Keratinocyte (primary cell): Measurements from ENCODE around the gene TNFSF9. TPM values are rescaled to one million over a fixed set of nuclear protein-coding genes. Genes with fewer than 3 reads are reported as not detected.
A peak's percentile ranks its signal among the peaks of the same experiment; 100 is the strongest.
"Not testable (repeated sequence)": the region's sequence is repeated elsewhere in the genome, so short reads cannot be mapped to it uniquely, and the experiment has no call there.

Experiments
- DNase-seq: peaks from one replicate; pipeline ENCODE4 v3.0.0-alpha.2; 2011; ENCODE audit warnings: low read depth, missing footprints, low spot score
- FAIRE-seq: peaks from 2 replicates; lab custom pipeline; 2011; peaks lifted over from hg19 to GRCh38; lab: Jason Lieb, UNC
- H2AFZ ChIP-seq: 2 replicates; pipeline ENCODE4 v1.6.0; 2012; ENCODE audit warnings: low read length, control low read depth, inconsistent platforms; ENCODE audit not compliant: control insufficient read depth
- H3K27ac ChIP-seq: 2 replicates; pipeline ENCODE4 v1.5.1; 2011; ENCODE audit warnings: low read length; ENCODE audit not compliant: control insufficient read depth, insufficient read depth
- H3K27me3 ChIP-seq: 3 replicates; pipeline ENCODE4 v1.6.0; 2011; ENCODE audit warnings: low read length; ENCODE audit not compliant: control insufficient read depth, insufficient read depth; ENCODE audit errors: extremely low read depth
- H3K36me3 ChIP-seq, 2 experiments: 2 replicates in 1 of 2; 3 replicates in 1 of 2; pipeline ENCODE4 v1.5.1; 2011; ENCODE audit warnings: low read length in 2 of 2, mild to moderate bottlenecking in 1 of 2; ENCODE audit not compliant: control insufficient read depth in 2 of 2, insufficient read depth in 2 of 2; ENCODE audit errors: extremely low read depth in 1 of 2
- H3K4me1 ChIP-seq: 3 replicates; pipeline ENCODE4 v1.5.1; 2011; ENCODE audit warnings: low read length; ENCODE audit not compliant: control insufficient read depth, insufficient read depth; ENCODE audit errors: extremely low read depth
- H3K4me2 ChIP-seq: 3 replicates; pipeline ENCODE4 v1.6.0; 2011; ENCODE audit warnings: low read depth, low read length; ENCODE audit not compliant: control insufficient read depth, insufficient read depth; ENCODE audit errors: extremely low read depth
- H3K4me3 ChIP-seq, 3 experiments: fragments of 200-600 bp in 1 of 3; sonication (generic) in 1 of 3; 2 replicates in 2 of 3; 3 replicates in 1 of 3; pipeline ENCODE4 v1.5.1; 2011 to 2016; ENCODE audit warnings: low read length in 3 of 3, mild to moderate bottlenecking in 3 of 3, control low read depth in 2 of 3, inconsistent platforms in 1 of 3, low read depth in 1 of 3, mixed read lengths in 1 of 3, mixed run types in 1 of 3, moderate library complexity in 1 of 3; ENCODE audit not compliant: control insufficient read depth in 2 of 3, insufficient read depth in 2 of 3; ENCODE audit errors: extremely low read depth in 1 of 3
- H3K79me2 ChIP-seq: 2 replicates; pipeline ENCODE4 v1.6.0; 2012; ENCODE audit warnings: low read length; ENCODE audit not compliant: control insufficient read depth, insufficient read depth
- H3K9ac ChIP-seq: 3 replicates; pipeline ENCODE4 v1.6.0; 2011; ENCODE audit warnings: low read length; ENCODE audit not compliant: control insufficient read depth, insufficient read depth; ENCODE audit errors: extremely low read depth
- H3K9me1 ChIP-seq: 3 replicates; pipeline ENCODE4 v1.6.0; 2011; ENCODE audit warnings: low read length; ENCODE audit not compliant: control insufficient read depth, insufficient read depth; ENCODE audit errors: extremely low read depth
- H3K9me3 ChIP-seq: 2 replicates; pipeline ENCODE4 v1.5.1; 2012; ENCODE audit warnings: low read depth, low read length; ENCODE audit not compliant: control insufficient read depth
- H4K20me1 ChIP-seq: 3 replicates; pipeline ENCODE4 v1.6.0; 2011; ENCODE audit warnings: low read length; ENCODE audit not compliant: control insufficient read depth, insufficient read depth; ENCODE audit errors: extremely low read depth
- CTCF ChIP-seq, 3 experiments: IDR thresholded peaks in 1 of 3; conservative IDR thresholded peaks in 1 of 3; optimal IDR thresholded peaks in 1 of 3; 2 replicates in 2 of 3; 3 replicates in 1 of 3; pipeline versions ENCODE3 to v1.5.1; 2011; ENCODE audit warnings: low read length in 3 of 3, mild to moderate bottlenecking in 3 of 3, moderate library complexity in 2 of 3, control low read depth in 1 of 3, inconsistent platforms in 1 of 3; ENCODE audit not compliant: insufficient read depth in 2 of 3; ENCODE audit errors: extremely low read depth in 1 of 3
- EZH2 ChIP-seq: IDR thresholded peaks from one replicate; pipeline ENCODE4 v1.6.1; 2012; ENCODE audit warnings: inconsistent platforms, mild to moderate bottlenecking, low read length, moderate library complexity
- dilution Hi-C: fragments of 300-500 bp; cut with MboI; formaldehyde crosslinking; loops from one replicate; pipeline ENCODE4 v1.7.0; 2020; ENCODE audit warnings: low sequenced_read_pairs; ENCODE audit not compliant: extremely low pct_ligation_motif_present
- polyA plus RNA-seq, 5 experiments: library from polyadenylated mRNA; depleted of rRNA in 3 of 5; stranded (reverse) in 3 of 5; stranded (forward) in 1 of 5; unstranded in 1 of 5; fragments of >200 nt; gene quantifications; 1 replicate in 1 of 5; 2 replicates in 3 of 5; 3 replicates in 1 of 5; pipeline versions ENCODE4 v1.2.1 to v1.2.3, GENCODE V29; 2011 to 2012; ENCODE audit warnings: missing spikeins in 2 of 5, low read depth in 1 of 5, low replicate concordance in 1 of 5

TNFSF9 gene
- polyA plus RNA-seq, 1 donor (not counting 4 experiments of a cell fraction or from before 2014, with no cell fraction given), result 12.3 TPM

GRCh38 chr19:6579450-6580178, 48.8 kb downstream of the TNFSF9 start:
- H3K27me3 ChIP-seq, result no peaks in the 10 kb centered on the region
- no peaks in the 10 kb centered on the region for H3K36me3 ChIP-seq
- no peaks in the 10 kb centered on the region for H3K79me2 ChIP-seq
- DNase-seq, result no peak
- no peaks in the 10 kb centered on the region for H4K20me1 ChIP-seq
- H3K9me3 ChIP-seq, result no peaks in the 10 kb centered on the region
- dilution Hi-C loops, result no loop called here
- FAIRE-seq, result no peak
- no peak overlapping the region for H3K27ac ChIP-seq
- no peak for TF ChIP-seq EZH2
- TF ChIP-seq CTCF (optimal IDR thresholded peaks at IDR 0.05 in 1 of 3, IDR thresholded peaks at IDR 0.05 in 1 of 3, conservative IDR thresholded peaks at IDR 0.05 in 1 of 3; ENCODE audit: extremely low read depth in 1 of 3, insufficient read depth in 2 of 3, low read length in 3 of 3), result no peak
- no peak overlapping the region for H3K9ac ChIP-seq
- no peaks in the 10 kb centered on the region for H3K9me1 ChIP-seq
- no peak overlapping the region for H3K4me3 ChIP-seq
- H3K4me2 ChIP-seq, result no peak overlapping the region
- no peak overlapping the region for H2AFZ ChIP-seq
- peaks cover 20% of the 10 kb centered on the region for H3K4me1 ChIP-seq

- peaks cover 20% of the 10 kb centered on the region for H3K4me1 ChIP-seq
- no peak for TF ChIP-seq CTCF (optimal IDR thresholded peaks at IDR 0.05 in 1 of 3, IDR thresholded peaks at IDR 0.05 in 1 of 3, conservative IDR thresholded peaks at IDR 0.05 in 1 of 3; ENCODE audit: extremely low read depth in 1 of 3, insufficient read depth in 2 of 3, low read length in 3 of 3)
- H3K79me2 ChIP-seq, result no peaks in the 10 kb centered on the region
- FAIRE-seq (no peak), DNase-seq (no peak)
- no peak overlapping the region for H3K27ac ChIP-seq
- no peaks in the 10 kb centered on the region for H3K9me3 ChIP-seq
- dilution Hi-C loops, result no loop called here
- H3K4me2 ChIP-seq, result no peak overlapping the region
- no peaks in the 10 kb centered on the region for H3K27me3 ChIP-seq
- no peaks in the 10 kb centered on the region for H3K9me1 ChIP-seq
- H3K36me3 ChIP-seq, result no peaks in the 10 kb centered on the region
- no peak overlapping the region for H3K9ac ChIP-seq
- no peak overlapping the region for H3K4me3 ChIP-seq
- H4K20me1 ChIP-seq, result no peaks in the 10 kb centered on the region
- no peak overlapping the region for H2AFZ ChIP-seq
Observed at GRCh38 chr19:6580313-6580712, 49.5 kb downstream of the TNFSF9 start.

GRCh38 chr19:6582515-6583484, 52.0 kb downstream of the TNFSF9 start:
- H4K20me1 ChIP-seq, H3K4me2 ChIP-seq, H3K27ac ChIP-seq, H3K4me1 ChIP-seq, H3K9me1 ChIP-seq, H3K79me2 ChIP-seq, dilution Hi-C loops, H3K36me3 ChIP-seq, H3K4me3 ChIP-seq, DNase-seq, H3K9me3 ChIP-seq, H3K9ac ChIP-seq, H2AFZ ChIP-seq: not testable (repeated sequence)
- peak; percentile 59 for FAIRE-seq
- H3K27me3 ChIP-seq, result peaks cover 20% of the 10 kb centered on the region
